Measurements from ENCODE around the gene PVALB. TPM values are rescaled to one million over a fixed set of nuclear protein-coding genes. Genes with fewer than 3 reads are reported as not detected.
A peak's percentile ranks its signal among the peaks of the same experiment; 100 is the strongest.

Gene PVALB
- total and polyA plus RNA-seq, 10 of the 15 experiments (the other 5 are each of a cell fraction or from before 2014, with no cell fraction given), result not detected

DNA sequence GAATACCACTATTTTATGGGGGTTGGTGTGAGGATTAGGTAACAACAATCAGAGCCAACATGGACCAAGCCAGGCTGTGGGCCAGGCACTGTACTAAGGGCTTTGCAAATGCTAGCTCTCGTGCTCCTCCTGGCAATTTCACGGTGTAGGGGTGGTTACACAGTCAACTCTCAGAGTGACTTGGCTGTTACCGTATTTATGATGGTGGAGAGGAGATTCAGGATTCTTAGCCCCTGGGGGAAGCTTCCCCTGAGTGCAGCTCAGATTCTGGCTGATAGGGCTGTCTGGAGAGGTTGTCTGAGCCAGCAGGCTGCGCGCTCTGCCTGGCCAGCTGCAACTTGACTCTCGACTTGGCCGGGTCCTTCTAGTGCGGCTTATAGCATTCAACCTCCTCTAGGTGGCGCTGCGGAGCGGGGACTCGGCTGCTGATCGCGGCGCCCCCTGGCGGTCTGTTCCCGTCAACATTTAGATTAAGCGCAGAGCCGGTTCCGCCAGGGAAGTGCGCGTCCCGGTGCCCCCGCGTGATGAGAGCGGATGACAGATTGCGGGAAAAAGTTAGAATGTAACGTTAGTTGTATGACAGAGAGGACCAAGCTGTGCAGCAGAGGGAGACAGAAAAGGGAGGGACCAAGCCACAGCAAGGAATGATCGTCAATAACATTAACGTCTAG lies 39.4 kb upstream of the PVALB start:
- Histone ChIP-seq H4K20me1 (ENCODE audit: control insufficient read depth, insufficient read depth) (no peaks in the 10 kb centered on the region), H3K4me3 (no peak overlapping the region), H3K4me2 (ENCODE audit: control insufficient read depth, insufficient read depth) (peak overlapping the region; percentile 71), H3K27me3 (replicated peaks in 1 of 2; ENCODE audit: control insufficient read depth in 2 of 2, insufficient read depth in 2 of 2, low read length in 1 of 2) (no peaks in the 10 kb centered on the region), H3K9ac (ENCODE audit: control insufficient read depth, insufficient read depth, low read length) (no peak overlapping the region), H3K4me1 (ENCODE audit: control insufficient read depth, insufficient read depth, low read length) (peaks cover 41% of the 10 kb centered on the region), H2AFZ (ENCODE audit: control insufficient read depth, low read depth, low read length) (peak overlapping the region; percentile 80), H3K9me3 (replicated peaks; ENCODE audit: control insufficient read depth, insufficient read depth, low read length) (no peaks in the 10 kb centered on the region; the same call in 2 of the 3 replicates), H3K79me2 (ENCODE audit: control insufficient read depth, insufficient read depth, low read length) (no peaks in the 10 kb centered on the region), H3K27ac (ENCODE audit: control insufficient read depth, insufficient read depth) (no peak overlapping the region), H3K36me3 (ENCODE audit: control insufficient read depth in 2 of 2, insufficient read depth in 2 of 2, low read length in 1 of 2) (no peaks in the 10 kb centered on the region)
- DNase-seq (ENCODE audit: low read depth, low spot score) (no peak), ATAC-seq (peak; percentile 55), FAIRE-seq (peak; percentile 89)
- under 1% methylated on average over 30 of the region's 30 CpGs for whole genome bisulfite sequencing (ENCODE audit: insufficient coverage, insufficient replicate concordance, low lambda C conversion rate, missing lambda C conversion rate)
- intact Hi-C loops (cut with micrococcal nuclease; ENCODE audit: unreplicated experiment) (loop anchor here (1.0 to 10.0 kb wide), 4 partner anchors 74 to 309 kb away; no protein-coding TSS in a partner anchor), in situ Hi-C loops (cut with MboI) (loop anchor here (5.0 kb wide), 1 partner anchor 309 kb away; no protein-coding TSS in a partner anchor)
- SMC1A ChIA-PET (ENCODE audit: uncharacterized antibody, unreplicated experiment), result interaction anchor here (0.6 to 8.7 kb wide), 22 partner anchors 17 to 127 kb away, joined by 3 to 72 read pairs (median 3); partner anchors contain the start of gene IFT27
- CTCF ChIA-PET, result interaction anchor here (0.6 to 12.7 kb wide), 54 partner anchors 9 to 458 kb away, joined by 3 to 310 read pairs (median 5); partner anchors contain the start of genes CSF2RB, IFT27 and TST
- POLR2A ChIA-PET, result interaction anchor here (0.9 to 1.0 kb wide), 2 partner anchors 17 to 80 kb away, joined by 3 to 4 read pairs; partner anchors contain the start of gene IFT27
- BruUV-seq (replicated peaks), result no TSS peak
- RAD21 ChIA-PET (ENCODE audit: unreplicated experiment), result interaction anchor here (0.6 to 8.5 kb wide), 14 partner anchors 18 to 383 kb away, joined by 3 to 94 read pairs (median 3); no protein-coding TSS in a partner anchor
- TF ChIP-seq E2F8 (IDR thresholded peaks at IDR 0.05; ENCODE audit: low read depth, partially characterized antibody) (no peak), HDAC2 (IDR thresholded peaks at IDR 0.05) (no peak), PKNOX1 (IDR thresholded peaks at IDR 0.05) (peak; percentile 81), EZH2 (IDR thresholded peaks at IDR 0.05; ENCODE audit: borderline replicate concordance, control insufficient read depth, low read depth, low read length) (no peak), EGR1 (IDR thresholded peaks at IDR 0.05; ENCODE audit: borderline replicate concordance in 1 of 2, low read depth in 2 of 2, low read length in 2 of 2) (peak in 1 of 2 experiments; percentile 31; a peak in 1 of 3 replicates), HSF1 (IDR thresholded peaks at IDR 0.05; ENCODE audit: low read depth, low read length) (peak; percentile 80), RELA (IDR thresholded peaks at IDR 0.05; ENCODE audit: borderline replicate concordance, partially characterized antibody) (peak; percentile 62), SP1 (IDR thresholded peaks at IDR 0.05; ENCODE audit: low read depth, low read length) (peak; percentile 38), GATAD2B (conservative IDR thresholded peaks at IDR 0.05; ENCODE audit: low read depth) (0 out of 2 replicates have a peak, but pooled peaks have one; percentile 36), IRF4 (IDR thresholded peaks at IDR 0.05; ENCODE audit: low read depth, low read length) (peak; percentile 27; the same call in 1 of the 2 replicates), STAT3 (IDR thresholded peaks at IDR 0.05; ENCODE audit: low read depth, low read length) (no peak)
- TF ChIP-seq, protein P1, sequence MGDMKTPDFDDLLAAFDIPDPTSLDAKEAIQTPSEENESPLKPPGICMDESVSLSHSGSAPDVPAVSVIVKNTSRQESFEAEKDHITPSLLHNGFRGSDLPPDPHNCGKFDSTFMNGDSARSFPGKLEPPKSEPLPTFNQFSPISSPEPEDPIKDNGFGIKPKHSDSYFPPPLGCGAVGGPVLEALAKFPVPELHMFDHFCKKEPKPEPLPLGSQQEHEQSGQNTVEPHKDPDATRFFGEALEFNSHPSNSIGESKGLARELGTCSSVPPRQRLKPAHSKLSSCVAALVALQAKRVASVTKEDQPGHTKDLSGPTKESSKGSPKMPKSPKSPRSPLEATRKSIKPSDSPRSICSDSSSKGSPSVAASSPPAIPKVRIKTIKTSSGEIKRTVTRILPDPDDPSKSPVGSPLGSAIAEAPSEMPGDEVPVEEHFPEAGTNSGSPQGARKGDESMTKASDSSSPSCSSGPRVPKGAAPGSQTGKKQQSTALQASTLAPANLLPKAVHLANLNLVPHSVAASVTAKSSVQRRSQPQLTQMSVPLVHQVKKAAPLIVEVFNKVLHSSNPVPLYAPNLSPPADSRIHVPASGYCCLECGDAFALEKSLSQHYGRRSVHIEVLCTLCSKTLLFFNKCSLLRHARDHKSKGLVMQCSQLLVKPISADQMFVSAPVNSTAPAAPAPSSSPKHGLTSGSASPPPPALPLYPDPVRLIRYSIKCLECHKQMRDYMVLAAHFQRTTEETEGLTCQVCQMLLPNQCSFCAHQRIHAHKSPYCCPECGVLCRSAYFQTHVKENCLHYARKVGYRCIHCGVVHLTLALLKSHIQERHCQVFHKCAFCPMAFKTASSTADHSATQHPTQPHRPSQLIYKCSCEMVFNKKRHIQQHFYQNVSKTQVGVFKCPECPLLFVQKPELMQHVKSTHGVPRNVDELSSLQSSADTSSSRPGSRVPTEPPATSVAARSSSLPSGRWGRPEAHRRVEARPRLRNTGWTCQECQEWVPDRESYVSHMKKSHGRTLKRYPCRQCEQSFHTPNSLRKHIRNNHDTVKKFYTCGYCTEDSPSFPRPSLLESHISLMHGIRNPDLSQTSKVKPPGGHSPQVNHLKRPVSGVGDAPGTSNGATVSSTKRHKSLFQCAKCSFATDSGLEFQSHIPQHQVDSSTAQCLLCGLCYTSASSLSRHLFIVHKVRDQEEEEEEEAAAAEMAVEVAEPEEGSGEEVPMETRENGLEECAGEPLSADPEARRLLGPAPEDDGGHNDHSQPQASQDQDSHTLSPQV (IDR thresholded peaks at IDR 0.05), result peak; percentile 95

Measured in GM12878 (cell line).